ENCODE measurements around the gene GPR37. TPM values are rescaled to one million over a fixed set of nuclear protein-coding genes. Genes with fewer than 3 reads are reported as not detected.

GPR37 gene
- polyA plus RNA-seq, 2 of the 4 experiments (the other 2 are of a cell fraction): 0.35 to 0.61 TPM

- no peak for ATAC-seq
- no peak for DNase-seq (ENCODE audit: low read depth in 1 of 2, low spot score in 1 of 2)
- POLR2A ChIA-PET: no interaction called here
- CTCF ChIA-PET: no interaction called here
- H3K27ac ChIP-seq: no peak overlapping the region
- H3K4me1 ChIP-seq: no peaks in the 10 kb centered on the region
- WGBS (ENCODE audit: missing lambda C conversion rate): 24% methylated on average over 2 of the region's 2 CpGs
- no peak for FAIRE-seq
- H3K9me3 ChIP-seq: no peaks in the 10 kb centered on the region
- H3K4me2 ChIP-seq: no peak overlapping the region
- H3K4me3 ChIP-seq: no peak overlapping the region
- TF ChIP-seq CHD4 (IDR thresholded peaks at IDR 0.05; ENCODE audit: borderline replicate concordance) (no peak), ZFP36 (IDR thresholded peaks at IDR 0.05; ENCODE audit: borderline replicate concordance, partially characterized antibody) (no peak), MYC (IDR thresholded peaks at IDR 0.05; ENCODE audit: borderline replicate concordance, low read length) (no peak), SREBF2 (IDR thresholded peaks at IDR 0.05) (no peak), HEYL (CRISPR knock-in tag; IDR thresholded peaks at IDR 0.05) (no peak), ZSCAN20 (CRISPR knock-in tag; IDR thresholded peaks at IDR 0.05) (no peak), CEBPB (IDR thresholded peaks at IDR 0.05) (no peak), EP300 (IDR thresholded peaks at IDR 0.05) (no peak), RNF2 (IDR thresholded peaks at IDR 0.05; ENCODE audit: borderline replicate concordance, low read depth) (no peak), HMGXB4 (CRISPR knock-in tag; IDR thresholded peaks at IDR 0.05; ENCODE audit: borderline replicate concordance) (no peak), GATA3 (IDR thresholded peaks at IDR 0.05; ENCODE audit: borderline replicate concordance) (no peak), NR3C1 (IDR thresholded peaks at IDR 0.05) (no peak), HES2 (IDR thresholded peaks at IDR 0.05) (no peak)
Observed at GRCh38 chr7:124737760-124738300, 27.8 kb downstream of the GPR37 start.

GRCh38 chr7:124728610-124729009 is 37.0 kb downstream of the GPR37 start:
- CTCF ChIA-PET: no interaction called here
- POLR2A ChIA-PET: no interaction called here
- no peak for TF ChIP-seq NR3C1 (IDR thresholded peaks at IDR 0.05)
- no peak for FAIRE-seq
- Histone ChIP-seq H3K9me3 (no peaks in the 10 kb centered on the region), H3K4me2 (no peak overlapping the region), H3K4me1 (no peaks in the 10 kb centered on the region; the same call in 2 of the 3 replicates), H3K4me3 (no peak overlapping the region), H3K27ac (no peak overlapping the region)
- no peak for ATAC-seq
- no peak for DNase-seq (ENCODE audit: low read depth in 1 of 2, low spot score in 1 of 2)
- 0% methylated on average over 1 of the region's 1 CpG for WGBS (ENCODE audit: missing lambda C conversion rate)

- Histone ChIP-seq H3K9me3 (no peaks in the 10 kb centered on the region), H3K4me1 (peaks cover 12% of the 10 kb centered on the region), H3K4me3 (no peak overlapping the region), H3K27ac (no peak overlapping the region), H3K4me2 (no peak overlapping the region)
- ChIA-PET POLR2A (no interaction called here), CTCF (no interaction called here)
- WGBS (ENCODE audit: missing lambda C conversion rate): 58% methylated on average over 4 of the region's 4 CpGs
- DNase-seq (ENCODE audit: low read depth in 1 of 2, low spot score in 1 of 2) (no peak), ATAC-seq (no peak), FAIRE-seq (no peak)
- no peak for TF ChIP-seq FOSB (CRISPR knock-in tag; IDR thresholded peaks at IDR 0.05)
- TF ChIP-seq POLR2AphosphoS2 (conservative IDR thresholded peaks at IDR 0.05; ENCODE audit: low read length): no peak
- TF ChIP-seq MAFK (IDR thresholded peaks at IDR 0.05; ENCODE audit: partially characterized antibody): no peak
- TF ChIP-seq ESRRA (IDR thresholded peaks at IDR 0.05; ENCODE audit: borderline replicate concordance, low read length): no peak
- TF ChIP-seq TP53 (CRISPR knock-in tag; IDR thresholded peaks at IDR 0.05): no peak
- no peak for TF ChIP-seq BCL3 (IDR thresholded peaks at IDR 0.05)
- no peak for TF ChIP-seq RFX5 (IDR thresholded peaks at IDR 0.05)
- TF ChIP-seq HMGXB4 (CRISPR knock-in tag; IDR thresholded peaks at IDR 0.05; ENCODE audit: borderline replicate concordance): no peak
- no peak for TF ChIP-seq NR3C1 (IDR thresholded peaks at IDR 0.05)
- TF ChIP-seq RCOR1 (IDR thresholded peaks at IDR 0.05; ENCODE audit: low read depth, low read length): no peak
- no peak for TF ChIP-seq USF2 (IDR thresholded peaks at IDR 0.05)
- no peak for TF ChIP-seq ZFP36 (IDR thresholded peaks at IDR 0.05; ENCODE audit: borderline replicate concordance, partially characterized antibody)
- TF ChIP-seq CTCF (IDR thresholded peaks at IDR 0.05): no peak
Observed at GRCh38 chr7:124724507-124725192, 40.9 kb downstream of the GPR37 start.
